Trophoblast cell (in vitro differentiated cells and primary cell): ENCODE measurements around the gene GPR179.

Source experiments
- DNase-seq, 2 donors: peaks; one replicate each; pipeline ENCODE4 v3.0.0-alpha.2; 2016
- H2AFZ ChIP-seq: 2 replicates; pipeline ENCODE4 v1.6.1; 2013; ENCODE audit warnings: low read length, moderate library complexity, mild to moderate bottlenecking; ENCODE audit not compliant: insufficient read depth, poor library complexity
- H2AK5ac ChIP-seq: 2 replicates; pipeline ENCODE4 v1.6.1; 2013; ENCODE audit warnings: mild to moderate bottlenecking, low read length
- H2BK120ac ChIP-seq: 2 replicates; pipeline ENCODE4 v1.6.1; 2013; ENCODE audit warnings: low read length, mild to moderate bottlenecking, moderate library complexity; ENCODE audit not compliant: insufficient read depth, poor library complexity
- H2BK12ac ChIP-seq: 2 replicates; pipeline ENCODE4 v1.6.1; 2013; ENCODE audit warnings: mild to moderate bottlenecking, low read length, moderate library complexity
- H2BK5ac ChIP-seq: 2 replicates; pipeline ENCODE4 v1.6.1; 2013; ENCODE audit warnings: low read length, low read depth, moderate library complexity, mild to moderate bottlenecking; ENCODE audit not compliant: poor library complexity
- H3K14ac ChIP-seq: 2 replicates; pipeline ENCODE4 v1.6.1; 2013; ENCODE audit warnings: mild to moderate bottlenecking, low read length
- H3K18ac ChIP-seq: 2 replicates; pipeline ENCODE4 v1.6.1; 2013; ENCODE audit warnings: mild to moderate bottlenecking, low read length
- H3K23ac ChIP-seq: 2 replicates; pipeline ENCODE4 v1.6.1; 2013; ENCODE audit warnings: low read length
- H3K27ac ChIP-seq: 2 replicates; pipeline ENCODE4 v1.5.1; 2013; ENCODE audit warnings: low read depth, mild to moderate bottlenecking, inconsistent platforms, low read length, moderate library complexity
- H3K27me3 ChIP-seq: 2 replicates; pipeline ENCODE4 v1.6.1; 2013; ENCODE audit warnings: inconsistent platforms, mild to moderate bottlenecking, low read length, moderate library complexity; ENCODE audit not compliant: insufficient read depth
- H3K36me3 ChIP-seq, 2 experiments: 1 replicate in 1 of 2; 2 replicates in 1 of 2; pipeline ENCODE4 v1.6.1; 2013; ENCODE audit warnings: low read length in 2 of 2, mild to moderate bottlenecking in 2 of 2, moderate library complexity in 1 of 2; ENCODE audit not compliant: insufficient read depth in 2 of 2, control insufficient read depth in 1 of 2
- H3K4ac ChIP-seq: 2 replicates; pipeline ENCODE4 v1.6.1; 2013; ENCODE audit warnings: low read depth, mild to moderate bottlenecking, low read length, moderate library complexity
- H3K4me1 ChIP-seq, 2 experiments: 1 replicate in 1 of 2; 2 replicates in 1 of 2; pipeline ENCODE4 v1.6.1; 2013; ENCODE audit warnings: low read length in 2 of 2, mild to moderate bottlenecking in 2 of 2, moderate library complexity in 1 of 2; ENCODE audit not compliant: insufficient read depth in 2 of 2, control insufficient read depth in 1 of 2
- H3K4me2 ChIP-seq: 2 replicates; pipeline ENCODE4 v1.6.1; 2013; ENCODE audit warnings: inconsistent platforms, mild to moderate bottlenecking, low read length, moderate library complexity
- H3K4me3 ChIP-seq: 2 replicates; pipeline ENCODE4 v1.5.1; 2013; ENCODE audit warnings: mild to moderate bottlenecking, low read depth, low read length, inconsistent platforms
- H3K79me1 ChIP-seq: one replicate; pipeline ENCODE4 v1.6.1; 2013; ENCODE audit warnings: low read length
- H3K79me2 ChIP-seq: 2 replicates; pipeline ENCODE4 v1.6.1; 2013; ENCODE audit warnings: low read length, mild to moderate bottlenecking; ENCODE audit not compliant: control insufficient read depth, insufficient read depth, poor library complexity
- H3K9ac ChIP-seq: 2 replicates; pipeline ENCODE4 v1.6.1; 2013; ENCODE audit warnings: mild to moderate bottlenecking, low read length
- H3K9me3 ChIP-seq: 2 replicates; pipeline ENCODE4 v1.6.1; 2013; ENCODE audit warnings: low read depth, mild to moderate bottlenecking, control low read depth, inconsistent platforms, low read length; ENCODE audit not compliant: insufficient read depth
- H4K12ac ChIP-seq: 2 replicates; pipeline ENCODE4 v1.6.1; 2013; ENCODE audit warnings: low read depth, mild to moderate bottlenecking, low read length, moderate library complexity
- H4K8ac ChIP-seq: 2 replicates; pipeline ENCODE4 v1.6.1; 2013; ENCODE audit warnings: low read depth, mild to moderate bottlenecking, low read length, moderate library complexity
- H4K91ac ChIP-seq: one replicate; pipeline ENCODE4 v1.6.1; 2013; ENCODE audit warnings: low read depth, mild to moderate bottlenecking, low read length, moderate library complexity
- WGBS: extraction: QIAGEN DNeasy Blood & Tissue Kit; methylation state at CpG from one replicate; pipeline ENCODE4 v1.1.7; 2013; ENCODE audit warnings: missing lambda C conversion rate; ENCODE audit not compliant: insufficient read length, insufficient coverage; ENCODE audit errors: extremely low coverage; 5-methylcytosine and 5-hydroxymethylcytosine counted together

GPR179 gene

GRCh38 chr17:38363016-38363415 is 19.3 kb upstream of the GPR179 start:
- Histone ChIP-seq H3K23ac (no peak overlapping the region), H3K18ac (no peak overlapping the region), H2AFZ (no peak overlapping the region), H3K79me1 (no peaks in the 10 kb centered on the region), H2AK5ac (no peak overlapping the region), H3K4me3 (no peak overlapping the region), H3K4me1 (no peaks in the 10 kb centered on the region), H3K79me2 (peaks cover 1% of the 10 kb centered on the region), H3K9ac (no peak overlapping the region), H3K27me3 (no peaks in the 10 kb centered on the region), H3K9me3 (no peaks in the 10 kb centered on the region), H3K4ac (no peak overlapping the region), H2BK12ac (no peak overlapping the region), H3K36me3 (peaks cover 14 to 19% of the 10 kb centered on the region in 2 experiments), H4K8ac (no peak overlapping the region), H3K4me2 (no peak overlapping the region), H4K91ac (no peak overlapping the region), H2BK120ac (no peak overlapping the region), H3K14ac (no peak overlapping the region), H3K27ac (no peak overlapping the region), H2BK5ac (no peak overlapping the region), H4K12ac (no peak overlapping the region)
- no CpG with 5 or more reads among the region's 5 CpGs for WGBS
- no peak for DNase-seq

- Histone ChIP-seq H2BK5ac (no peak overlapping the region), H3K79me1 (no peaks in the 10 kb centered on the region), H3K4me1 (peaks cover 0 to 1% of the 10 kb centered on the region in 2 experiments), H3K79me2 (peaks cover 1% of the 10 kb centered on the region), H3K23ac (no peak overlapping the region), H2AFZ (no peak overlapping the region), H3K4me3 (no peak overlapping the region), H3K4me2 (no peak overlapping the region), H3K9ac (no peak overlapping the region), H3K27ac (no peak overlapping the region), H2BK120ac (no peak overlapping the region), H3K36me3 (peaks cover 10 to 16% of the 10 kb centered on the region in 2 experiments), H4K8ac (no peak overlapping the region), H3K14ac (no peak overlapping the region), H4K91ac (no peak overlapping the region), H3K18ac (no peak overlapping the region), H2AK5ac (no peak overlapping the region), H2BK12ac (no peak overlapping the region), H3K4ac (no peak overlapping the region), H4K12ac (no peak overlapping the region), H3K9me3 (no peaks in the 10 kb centered on the region), H3K27me3 (no peaks in the 10 kb centered on the region)
- no peak for DNase-seq
- no CpG with 5 or more reads among the region's 5 CpGs for WGBS
These were observed 18.1 kb upstream of the GPR179 start for GRCh38 chr17:38361694-38362465.

- Histone ChIP-seq H3K9ac (no peak overlapping the region), H3K27ac (no peak overlapping the region), H4K91ac (no peak overlapping the region), H4K8ac (no peak overlapping the region), H2BK120ac (no peak overlapping the region), H2BK5ac (no peak overlapping the region), H3K4me2 (no peak overlapping the region), H4K12ac (no peak overlapping the region), H3K79me2 (peaks cover 1% of the 10 kb centered on the region), H3K4me1 (peaks cover 0 to 3% of the 10 kb centered on the region in 2 experiments), H2AFZ (no peak overlapping the region), H3K14ac (no peak overlapping the region), H2BK12ac (no peak overlapping the region), H3K79me1 (no peaks in the 10 kb centered on the region), H3K23ac (no peak overlapping the region), H3K9me3 (no peaks in the 10 kb centered on the region), H3K36me3 (peaks cover 0 to 3% of the 10 kb centered on the region in 2 experiments), H3K4me3 (no peak overlapping the region), H2AK5ac (no peak overlapping the region), H3K4ac (no peak overlapping the region), H3K27me3 (no peaks in the 10 kb centered on the region), H3K18ac (no peak overlapping the region)
- WGBS = no CpG with 5 or more reads among the region's 9 CpGs
- DNase-seq = no peak
These were observed 15.1 kb upstream of the GPR179 start for GRCh38 chr17:38358586-38359513.

GRCh38 chr17:38357486-38358123 is 13.8 kb upstream of the GPR179 start:
- Histone ChIP-seq H4K12ac (no peak overlapping the region), H3K4me3 (no peak overlapping the region), H2AK5ac (no peak overlapping the region), H3K79me1 (no peaks in the 10 kb centered on the region), H3K27me3 (no peaks in the 10 kb centered on the region), H3K27ac (no peak overlapping the region), H3K4me1 (peaks cover 2 to 9% of the 10 kb centered on the region in 2 experiments), H3K4ac (no peak overlapping the region), H4K8ac (no peak overlapping the region), H3K36me3 (no peaks in the 10 kb centered on the region), H2BK5ac (no peak overlapping the region), H2BK120ac (no peak overlapping the region), H3K9ac (no peak overlapping the region), H3K79me2 (peaks cover 1% of the 10 kb centered on the region), H3K4me2 (no peak overlapping the region), H4K91ac (no peak overlapping the region), H3K9me3 (no peaks in the 10 kb centered on the region), H2BK12ac (no peak overlapping the region), H3K18ac (no peak overlapping the region), H3K23ac (no peak overlapping the region), H3K14ac (no peak overlapping the region), H2AFZ (no peak overlapping the region)
- DNase-seq = no peak
- WGBS = no CpG with 5 or more reads among the region's 2 CpGs
